Caco-2 (cell line): ENCODE data around the gene ASMTL. TPM values are rescaled to one million over a fixed set of nuclear protein-coding genes. Genes with fewer than 3 reads are reported as not detected.

ENCODE experiments used
- BruUV-seq: library from RNA; stranded (reverse); fragments of 400-500 nt; replicated peaks from 2 replicates; lab custom pipeline; 2021; lab: Mats Ljungman, UMichigan
- CTCF ChIA-PET: fragments of 300-600 bp; sonication (Branson Sonifier 250); formaldehyde crosslinking; loops from one replicate; lab custom pipeline; 2022; ENCODE audit warnings: antibody characterized with exemption; lab: Charles Lee
- POLR2A ChIA-PET: fragments of 300-600 bp; sonication (Branson Sonifier 250); formaldehyde crosslinking; loops from one replicate; lab custom pipeline; 2022; ENCODE audit warnings: antibody characterized with exemption; lab: Charles Lee
- DNase-seq, 2 experiments: peaks; one replicate each; pipeline versions ENCODE4 v3.0.0 to v3.0.0-alpha.2; 2020 to 2022
- H3K27me3 ChIP-seq: replicated peaks from 2 replicates; pipeline ENCODE4 v1.6.0; 2011; ENCODE audit warnings: low read length; ENCODE audit not compliant: control insufficient read depth, insufficient read depth
- H3K36me3 ChIP-seq: 2 replicates; pipeline ENCODE4 v1.5.1; 2011; ENCODE audit warnings: low read length; ENCODE audit not compliant: control insufficient read depth, insufficient read depth
- H3K4me1 ChIP-seq: fragments of 250-450 bp; sonication (Bioruptor Pico); 2 replicates; pipeline ENCODE4 v1.5.1; 2020; ENCODE audit warnings: mild to moderate bottlenecking
- H3K4me3 ChIP-seq: 2 replicates; pipeline ENCODE4 v1.5.1; 2011; ENCODE audit warnings: low read depth, mild to moderate bottlenecking, control low read depth, low read length
- H3K9me3 ChIP-seq: fragments of 250-450 bp; sonication (Bioruptor Pico); 2 replicates; pipeline ENCODE4 v1.5.1; 2020; ENCODE audit warnings: mild to moderate bottlenecking, moderate library complexity
- H3K27ac Mint-ChIP-seq: one replicate; pipeline ENCODE4 v1.8.0; 2022; ENCODE audit warnings: mixed read lengths; ENCODE audit not compliant: unreplicated experiment
- H3K27me3 Mint-ChIP-seq: one replicate; pipeline ENCODE4 v1.8.0; 2022; ENCODE audit warnings: mixed read lengths; ENCODE audit not compliant: insufficient read depth, unreplicated experiment
- H3K36me3 Mint-ChIP-seq: one replicate; pipeline ENCODE4 v1.8.0; 2022; ENCODE audit warnings: mild to moderate bottlenecking, mixed read lengths; ENCODE audit not compliant: insufficient read depth, unreplicated experiment
- H3K4me1 Mint-ChIP-seq: one replicate; pipeline ENCODE4 v1.8.0; 2022; ENCODE audit warnings: low read depth, mixed read lengths; ENCODE audit not compliant: unreplicated experiment
- H3K4me3 Mint-ChIP-seq: one replicate; pipeline ENCODE4 v1.8.0; 2022; ENCODE audit warnings: mild to moderate bottlenecking, moderate library complexity, mixed read lengths; ENCODE audit not compliant: unreplicated experiment
- H3K9me3 Mint-ChIP-seq: one replicate; pipeline ENCODE4 v1.8.0; 2022; ENCODE audit warnings: mixed read lengths; ENCODE audit not compliant: unreplicated experiment
- CTCF ChIP-seq, 2 experiments: fragments of 200-600 bp in 1 of 2; IDR thresholded peaks; 1 replicate in 1 of 2; 2 replicates in 1 of 2; pipeline versions ENCODE4 v1.5.1 to v1.8.0; 2011 to 2022; ENCODE audit warnings: antibody characterized with exemption in 1 of 2, control low read depth in 1 of 2, inconsistent platforms in 1 of 2, low read depth in 1 of 2, low read length in 1 of 2, mild to moderate bottlenecking in 1 of 2, moderate library complexity in 1 of 2; ENCODE audit not compliant: insufficient read depth in 1 of 2, severe bottlenecking in 1 of 2, unreplicated experiment in 1 of 2
- intact Hi-C: fragments of 100-400 bp; cut with micrococcal nuclease; formaldehyde crosslinking; loops from one replicate; pipeline ENCODE4 v1.10.0; 2022; ENCODE audit not compliant: unreplicated experiment
- total RNA-seq: library from RNA; stranded (reverse); gene quantifications from 2 replicates; pipeline ENCODE4 v1.2.3, GENCODE V29; 2022

Gene ASMTL
- total RNA-seq, 1 experiment from 2014 or later, result 17.4 TPM

GRCh38 chrX:1477229-1477628 lies 24.5 kb upstream of the ASMTL start:
- H3K36me3 ChIP-seq, result no peaks in the 10 kb centered on the region
- no peak overlapping the region for H3K4me3 ChIP-seq
- POLR2A ChIA-PET, result no interaction called here
- CTCF ChIA-PET, result no interaction called here
- H3K27me3 Mint-ChIP-seq, result peaks cover 9% of the 10 kb centered on the region
- H3K36me3 Mint-ChIP-seq, result peaks cover 12% of the 10 kb centered on the region
- H3K9me3 Mint-ChIP-seq, result peaks cover 40% of the 10 kb centered on the region
- H3K27ac Mint-ChIP-seq, result no peak overlapping the region
- no TSS peak for BruUV-seq
- H3K4me1 Mint-ChIP-seq, result peaks cover 6% of the 10 kb centered on the region
- H3K4me1 ChIP-seq, result no peaks in the 10 kb centered on the region
- DNase-seq, result no peak
- no peaks in the 10 kb centered on the region for H3K27me3 ChIP-seq
- H3K9me3 ChIP-seq, result no peaks in the 10 kb centered on the region
- intact Hi-C loops, result no loop called here
- TF ChIP-seq CTCF (IDR thresholded peaks at IDR 0.05; ENCODE audit: insufficient read depth in 1 of 2, low read depth in 1 of 2, low read length in 1 of 2, severe bottlenecking in 1 of 2, unreplicated experiment in 1 of 2), result no peak
- H3K4me3 Mint-ChIP-seq, result no peak overlapping the region

DNA sequence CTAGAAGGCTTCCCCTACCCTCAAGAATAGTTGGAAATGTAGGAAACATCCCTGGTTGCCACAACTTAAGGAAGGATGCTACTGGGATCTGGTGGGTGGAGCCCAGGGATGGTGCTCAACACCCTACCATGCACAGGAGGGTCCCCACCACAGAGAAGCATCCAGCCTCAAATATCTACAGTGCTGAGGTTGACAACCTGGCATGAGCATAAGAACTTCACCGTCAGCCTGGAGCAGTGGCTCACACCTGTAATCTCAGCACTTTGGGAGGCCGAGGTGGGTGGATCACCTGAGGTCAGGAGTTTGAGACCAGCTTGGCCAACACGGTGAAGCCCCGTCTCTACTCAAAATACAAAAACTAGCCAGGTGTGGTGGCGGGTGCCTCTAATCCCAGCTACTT lies 24.0 kb upstream of the ASMTL start:
- DNase-seq, result no peak
- no peak for TF ChIP-seq CTCF (IDR thresholded peaks at IDR 0.05; ENCODE audit: insufficient read depth in 1 of 2, low read depth in 1 of 2, low read length in 1 of 2, severe bottlenecking in 1 of 2, unreplicated experiment in 1 of 2)
- peaks cover 46% of the 10 kb centered on the region for H3K9me3 Mint-ChIP-seq
- Histone ChIP-seq H3K4me3 (no peak overlapping the region), H3K27me3 (no peaks in the 10 kb centered on the region), H3K4me1 (no peaks in the 10 kb centered on the region), H3K9me3 (no peaks in the 10 kb centered on the region), H3K36me3 (no peaks in the 10 kb centered on the region)
- no peak overlapping the region for H3K4me3 Mint-ChIP-seq
- H3K4me1 Mint-ChIP-seq, result peaks cover under 1% of the 10 kb centered on the region
- no peak overlapping the region for H3K27ac Mint-ChIP-seq
- intact Hi-C loops, result no loop called here
- no TSS peak for BruUV-seq
- CTCF ChIA-PET, result no interaction called here
- POLR2A ChIA-PET, result no interaction called here
- H3K27me3 Mint-ChIP-seq, result peaks cover 9% of the 10 kb centered on the region
- peaks cover 7% of the 10 kb centered on the region for H3K36me3 Mint-ChIP-seq

DNA sequence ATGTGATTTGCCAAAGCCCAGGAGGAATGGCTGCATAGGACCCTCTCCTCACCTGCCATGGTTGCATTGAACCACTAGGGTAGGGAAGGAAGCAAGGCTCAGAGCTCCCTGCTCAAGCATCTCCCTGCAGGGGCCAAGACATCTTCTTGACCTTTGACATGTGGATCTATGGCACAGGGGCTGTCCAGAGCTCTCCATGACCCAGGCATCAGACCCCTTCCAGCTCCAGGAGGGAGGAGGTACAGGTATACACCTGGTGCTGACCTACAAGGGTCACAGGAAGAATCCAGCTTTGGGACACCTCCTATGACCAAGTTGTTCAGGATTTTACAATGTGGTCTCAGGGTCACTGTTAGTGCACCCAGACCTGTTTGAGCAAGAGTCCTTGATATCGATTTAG lies 23.2 kb upstream of the ASMTL start:
- DNase-seq, result no peak
- no TSS peak for BruUV-seq
- peaks cover 5% of the 10 kb centered on the region for H3K36me3 Mint-ChIP-seq
- Histone ChIP-seq H3K4me1 (no peaks in the 10 kb centered on the region), H3K27me3 (no peaks in the 10 kb centered on the region), H3K9me3 (no peaks in the 10 kb centered on the region), H3K36me3 (no peaks in the 10 kb centered on the region), H3K4me3 (no peak overlapping the region)
- intact Hi-C loops, result no loop called here
- peaks cover 9% of the 10 kb centered on the region for H3K27me3 Mint-ChIP-seq
- peaks cover 46% of the 10 kb centered on the region for H3K9me3 Mint-ChIP-seq
- no peak overlapping the region for H3K4me3 Mint-ChIP-seq
- ChIA-PET POLR2A (no interaction called here), CTCF (no interaction called here)
- TF ChIP-seq CTCF (IDR thresholded peaks at IDR 0.05; ENCODE audit: insufficient read depth in 1 of 2, low read depth in 1 of 2, low read length in 1 of 2, severe bottlenecking in 1 of 2, unreplicated experiment in 1 of 2), result no peak
- no peaks in the 10 kb centered on the region for H3K4me1 Mint-ChIP-seq
- no peak overlapping the region for H3K27ac Mint-ChIP-seq
